GM19372 (cell line): ENCODE results near the gene NOL11.
"Not testable (repeated sequence)": the region's sequence is repeated elsewhere in the genome, so short reads cannot be mapped to it uniquely, and the experiment has no call there.

Experiments
- ATAC-seq: cut with Tn5 transposase; IDR thresholded peaks from one replicate; pipeline ENCODE4 v1.9.1; 2021; ENCODE audit warnings: mild to moderate bottlenecking, low read depth, moderate library complexity; ENCODE audit not compliant: unreplicated experiment

The NOL11 gene

GRCh38 chr17:67707442-67707841 is 10.3 kb upstream of the NOL11 start:
- ATAC-seq: no peak

- no peak for ATAC-seq
These were observed 9.4 kb upstream of the NOL11 start for GRCh38 chr17:67708378-67708777.

- ATAC-seq: no peak
These were observed 5.8 kb upstream of the NOL11 start for GRCh38 chr17:67711916-67712315.

- ATAC-seq: no peak
These were observed 5.4 kb upstream of the NOL11 start for GRCh38 chr17:67712375-67712774.

- no peak for ATAC-seq
These were observed 4.6 kb upstream of the NOL11 start for GRCh38 chr17:67713169-67713568.

- no peak for ATAC-seq
These were observed 1.3 kb upstream of the NOL11 start for GRCh38 chr17:67716405-67716798.

- ATAC-seq: peak; percentile 1
These were observed 528 bp upstream of the NOL11 start for GRCh38 chr17:67717192-67717623.

- no peak for ATAC-seq
These were observed 697 bp downstream of the NOL11 start for GRCh38 chr17:67718325-67718941.

GRCh38 chr17:67725373-67725791 is 7.6 kb downstream of the NOL11 start:
- ATAC-seq: no peak

- no peak for ATAC-seq
These were observed 8.1 kb downstream of the NOL11 start for GRCh38 chr17:67725807-67726206.

GRCh38 chr17:67727152-67728039 is 9.7 kb downstream of the NOL11 start:
- not testable (repeated sequence) for ATAC-seq

- ATAC-seq: no peak
These were observed 12.2 kb downstream of the NOL11 start for GRCh38 chr17:67729903-67730302.

- ATAC-seq: no peak
These were observed 13.0 kb downstream of the NOL11 start for GRCh38 chr17:67730731-67731130.

GRCh38 chr17:67733449-67733848 is 15.7 kb downstream of the NOL11 start:
- no peak for ATAC-seq

- no peak for ATAC-seq
These were observed 19.4 kb downstream of the NOL11 start for GRCh38 chr17:67737145-67737544.

GRCh38 chr17:67742025-67742424 is 24.3 kb downstream of the NOL11 start:
- ATAC-seq: no peak

GRCh38 chr17:67746704-67747571 is 29.2 kb downstream of the NOL11 start:
- ATAC-seq: no peak

- no peak for ATAC-seq
These were observed 30.0 kb downstream of the NOL11 start for GRCh38 chr17:67747681-67748235.

- ATAC-seq: no peak
These were observed 32.3 kb downstream of the NOL11 start for GRCh38 chr17:67750067-67750466.
